ENCODE data around the gene ZNF880.

Gene ZNF880

DNA sequence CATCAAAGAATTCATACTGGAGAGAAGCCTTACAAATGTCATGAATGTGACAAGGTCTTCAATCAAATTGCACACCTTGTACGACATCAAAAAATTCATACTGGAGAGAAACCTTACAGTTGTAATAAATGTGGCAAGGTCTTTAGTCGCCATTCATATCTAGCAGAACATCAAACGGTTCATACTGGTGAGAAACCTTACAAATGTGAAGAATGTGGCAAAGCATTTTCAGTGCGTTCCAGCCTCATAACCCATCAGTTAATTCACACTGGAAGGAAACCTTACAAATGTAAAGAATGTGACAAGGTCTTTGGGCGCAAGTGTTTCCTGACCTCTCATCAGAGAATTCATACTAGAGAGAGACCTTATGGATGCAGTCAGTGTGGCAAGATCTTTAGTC lies 46.0 kb downstream of the ZNF880 start:
- TF ChIP-seq, protein P1, sequence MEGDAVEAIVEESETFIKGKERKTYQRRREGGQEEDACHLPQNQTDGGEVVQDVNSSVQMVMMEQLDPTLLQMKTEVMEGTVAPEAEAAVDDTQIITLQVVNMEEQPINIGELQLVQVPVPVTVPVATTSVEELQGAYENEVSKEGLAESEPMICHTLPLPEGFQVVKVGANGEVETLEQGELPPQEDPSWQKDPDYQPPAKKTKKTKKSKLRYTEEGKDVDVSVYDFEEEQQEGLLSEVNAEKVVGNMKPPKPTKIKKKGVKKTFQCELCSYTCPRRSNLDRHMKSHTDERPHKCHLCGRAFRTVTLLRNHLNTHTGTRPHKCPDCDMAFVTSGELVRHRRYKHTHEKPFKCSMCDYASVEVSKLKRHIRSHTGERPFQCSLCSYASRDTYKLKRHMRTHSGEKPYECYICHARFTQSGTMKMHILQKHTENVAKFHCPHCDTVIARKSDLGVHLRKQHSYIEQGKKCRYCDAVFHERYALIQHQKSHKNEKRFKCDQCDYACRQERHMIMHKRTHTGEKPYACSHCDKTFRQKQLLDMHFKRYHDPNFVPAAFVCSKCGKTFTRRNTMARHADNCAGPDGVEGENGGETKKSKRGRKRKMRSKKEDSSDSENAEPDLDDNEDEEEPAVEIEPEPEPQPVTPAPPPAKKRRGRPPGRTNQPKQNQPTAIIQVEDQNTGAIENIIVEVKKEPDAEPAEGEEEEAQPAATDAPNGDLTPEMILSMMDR (IDR thresholded peaks at IDR 0.05) = no peak

DNA sequence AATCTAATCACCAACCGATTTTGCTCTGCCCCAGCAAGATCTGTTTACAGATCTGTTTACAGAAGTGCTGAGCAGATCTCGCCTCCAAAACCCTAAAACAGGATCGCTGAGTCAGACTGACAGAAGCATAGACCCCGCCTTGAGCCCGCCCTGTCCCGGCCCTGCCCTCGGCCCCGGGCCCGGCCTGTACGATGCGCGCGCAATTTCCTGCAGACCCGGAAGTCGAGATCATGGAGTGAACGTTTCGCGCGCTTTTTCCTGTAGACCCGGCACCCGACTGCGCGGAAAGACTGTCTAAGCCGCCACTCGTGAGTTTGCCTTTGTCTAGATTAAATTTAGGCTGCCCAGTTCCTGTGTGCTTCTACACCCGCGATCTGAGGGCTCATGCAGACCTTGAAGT lies 59.2 kb downstream of the ZNF880 start, which contains the start of gene ZNF534:
Gene ZNF534 (plus strand): TSS at position 212 of the 400 bp plus-strand sequence. CDS start 2,327 bp downstream, outside the sequence.
- TF ChIP-seq, protein P1 (IDR thresholded peaks at IDR 0.05) = no peak
